ENCODE results near the gene IGDCC3.

Gene IGDCC3

GRCh38 chr15:65377976-65378366 lies at the start of gene IGDCC3:
TSS of gene IGDCC3 (minus strand) at chr15:65378002. CDS start at chr15:65377788, 214 bp downstream.
- H3K27ac ChIP-seq = no peak within 1 kb of the TSS
- no peak for TF ChIP-seq ZFX (IDR thresholded peaks at IDR 0.05; ENCODE audit: borderline replicate concordance)
- TF ChIP-seq CTCF (IDR thresholded peaks at IDR 0.05) = no peak

- no peak overlapping the region for H3K27ac ChIP-seq
- no peak for TF ChIP-seq ZFX (IDR thresholded peaks at IDR 0.05; ENCODE audit: borderline replicate concordance)
- no peak for TF ChIP-seq CTCF (IDR thresholded peaks at IDR 0.05)
Observed at GRCh38 chr15:65426216-65426853, 48.5 kb upstream of the IGDCC3 start.

DNA sequence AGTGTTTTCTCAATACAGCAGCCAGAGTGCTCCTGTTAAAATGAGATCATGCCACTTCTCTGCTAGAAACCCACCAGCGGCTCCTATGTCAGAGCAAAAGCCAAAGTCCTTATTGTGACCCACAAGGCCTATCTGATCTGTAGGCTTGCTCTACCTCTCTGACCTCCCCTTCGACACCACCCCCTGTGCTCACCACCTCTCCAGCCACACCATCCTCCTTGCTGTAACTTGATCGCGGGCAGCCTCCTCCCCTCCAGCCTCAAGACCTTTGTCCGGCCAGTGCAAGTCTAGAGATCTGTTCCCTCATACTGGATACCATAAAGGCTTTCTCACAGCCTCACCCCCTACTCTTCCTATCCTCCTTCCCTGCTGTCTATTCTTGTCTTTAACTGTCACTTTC lies 46.9 kb upstream of the IGDCC3 start:
- no peak overlapping the region for H3K27ac ChIP-seq
- TF ChIP-seq CTCF (IDR thresholded peaks at IDR 0.05) = no peak
- no peak for TF ChIP-seq ZFX (IDR thresholded peaks at IDR 0.05; ENCODE audit: borderline replicate concordance)

- TF ChIP-seq CTCF (IDR thresholded peaks at IDR 0.05) (no peak), ZFX (IDR thresholded peaks at IDR 0.05; ENCODE audit: borderline replicate concordance) (no peak)
- H3K27ac ChIP-seq = no peak overlapping the region
Observed at GRCh38 chr15:65423976-65424679, 46.3 kb upstream of the IGDCC3 start.

- H3K27ac ChIP-seq = no peak overlapping the region
- TF ChIP-seq CTCF (IDR thresholded peaks at IDR 0.05) (no peak), ZFX (IDR thresholded peaks at IDR 0.05; ENCODE audit: borderline replicate concordance) (no peak)
Observed at GRCh38 chr15:65423150-65423975, 45.6 kb upstream of the IGDCC3 start.

GRCh38 chr15:65421360-65422215 lies 43.8 kb upstream of the IGDCC3 start:
- H3K27ac ChIP-seq = no peak overlapping the region
- no peak for TF ChIP-seq ZFX (IDR thresholded peaks at IDR 0.05; ENCODE audit: borderline replicate concordance)
- no peak for TF ChIP-seq CTCF (IDR thresholded peaks at IDR 0.05)

All from 22Rv1 (cell line).